Ectodermal cell (in vitro differentiated cells): Measurements from ENCODE around the gene PPP2R5C.

ENCODE experiments used
- H3K27ac ChIP-seq: 2 replicates; pipeline ENCODE4 v1.7.0; 2013; ENCODE audit warnings: mild to moderate bottlenecking, low read depth, low read length; ENCODE audit not compliant: insufficient read depth, poor library complexity, severe bottlenecking
- H3K27me3 ChIP-seq: 2 replicates; pipeline ENCODE4 v1.7.0; 2013; ENCODE audit warnings: mild to moderate bottlenecking, low read length; ENCODE audit not compliant: insufficient read depth, control insufficient read depth, poor library complexity, severe bottlenecking
- H3K36me3 ChIP-seq: one replicate; pipeline ENCODE4 v1.7.0; 2013; ENCODE audit warnings: low read length; ENCODE audit not compliant: control insufficient read depth, insufficient read depth
- H3K4me1 ChIP-seq: one replicate; pipeline ENCODE4 v1.7.0; 2013; ENCODE audit warnings: low read length; ENCODE audit not compliant: control insufficient read depth, insufficient read depth
- H3K4me3 ChIP-seq: 2 replicates; pipeline ENCODE4 v1.7.0; 2013; ENCODE audit warnings: low read depth, low read length, control low read depth; ENCODE audit not compliant: insufficient read depth
- H3K9me3 ChIP-seq: 2 replicates; pipeline ENCODE4 v1.7.0; 2013; ENCODE audit warnings: mild to moderate bottlenecking, low read length, moderate library complexity; ENCODE audit not compliant: control insufficient read depth
- WGBS, 2 experiments: methylation state at CpG; one replicate each; pipeline ENCODE4 v1.1.7; 2013; ENCODE audit warnings: missing lambda C conversion rate in 2 of 2; 5-methylcytosine and 5-hydroxymethylcytosine counted together

PPP2R5C gene

GRCh38 chr14:101873991-101874390, 112.5 kb downstream of the PPP2R5C start:
- WGBS, 2 experiments, result 96 to 100% methylated on average over 2 of the region's 4 CpGs
- no peak overlapping the region for H3K4me3 ChIP-seq
- peaks cover 9% of the 10 kb centered on the region for H3K4me1 ChIP-seq
- H3K36me3 ChIP-seq, result no peaks in the 10 kb centered on the region
- no peak overlapping the region for H3K27ac ChIP-seq
- no peaks in the 10 kb centered on the region for H3K9me3 ChIP-seq
- no peaks in the 10 kb centered on the region for H3K27me3 ChIP-seq

- Histone ChIP-seq H3K27me3 (no peaks in the 10 kb centered on the region), H3K27ac (no peak overlapping the region), H3K36me3 (no peaks in the 10 kb centered on the region), H3K4me1 (peaks cover 9% of the 10 kb centered on the region), H3K4me3 (no peak overlapping the region), H3K9me3 (no peaks in the 10 kb centered on the region)
- WGBS, 2 experiments, result 91 to 93% methylated on average over 7 to 8 of the region's 8 CpGs
These were observed 113.7 kb downstream of the PPP2R5C start for GRCh38 chr14:101875041-101875726.

GRCh38 chr14:101875727-101876554, 114.4 kb downstream of the PPP2R5C start:
- Histone ChIP-seq H3K36me3 (no peaks in the 10 kb centered on the region), H3K4me1 (peaks cover 9% of the 10 kb centered on the region), H3K9me3 (no peaks in the 10 kb centered on the region), H3K27ac (no peak overlapping the region), H3K27me3 (no peaks in the 10 kb centered on the region), H3K4me3 (no peak overlapping the region)
- WGBS, 2 experiments, result 86 to 91% methylated on average over 5 to 8 of the region's 8 CpGs

- 97% methylated on average over 8 of the region's 8 CpGs for WGBS, 2 experiments
- no peak overlapping the region for H3K4me3 ChIP-seq
- H3K27me3 ChIP-seq, result no peaks in the 10 kb centered on the region
- peaks cover 9% of the 10 kb centered on the region for H3K4me1 ChIP-seq
- H3K27ac ChIP-seq, result no peak overlapping the region
- no peaks in the 10 kb centered on the region for H3K9me3 ChIP-seq
- H3K36me3 ChIP-seq, result no peaks in the 10 kb centered on the region
These were observed 115.0 kb downstream of the PPP2R5C start for GRCh38 chr14:101876555-101876938.

- no peaks in the 10 kb centered on the region for H3K27me3 ChIP-seq
- H3K36me3 ChIP-seq, result no peaks in the 10 kb centered on the region
- WGBS, 2 experiments, result 84 to 87% methylated on average over 7 of the region's 7 CpGs
- no peak overlapping the region for H3K4me3 ChIP-seq
- H3K9me3 ChIP-seq, result no peaks in the 10 kb centered on the region
- H3K27ac ChIP-seq, result no peak overlapping the region
- H3K4me1 ChIP-seq, result peaks cover 9% of the 10 kb centered on the region
These were observed 116.3 kb downstream of the PPP2R5C start for GRCh38 chr14:101877766-101878165.

GRCh38 chr14:101878211-101878821, 116.8 kb downstream of the PPP2R5C start:
- 96 to 98% methylated on average over 9 of the region's 9 CpGs for WGBS, 2 experiments
- Histone ChIP-seq H3K9me3 (no peaks in the 10 kb centered on the region), H3K4me3 (no peak overlapping the region), H3K4me1 (peaks cover 9% of the 10 kb centered on the region), H3K27ac (no peak overlapping the region), H3K36me3 (peaks cover 1% of the 10 kb centered on the region), H3K27me3 (no peaks in the 10 kb centered on the region)

- Histone ChIP-seq H3K36me3 (peaks cover 4% of the 10 kb centered on the region), H3K27me3 (no peaks in the 10 kb centered on the region), H3K9me3 (no peaks in the 10 kb centered on the region), H3K27ac (no peak overlapping the region), H3K4me3 (no peak overlapping the region), H3K4me1 (peaks cover 9% of the 10 kb centered on the region)
- WGBS, 2 experiments, result 84 to 86% methylated on average over 18 of the region's 18 CpGs
These were observed 117.5 kb downstream of the PPP2R5C start for GRCh38 chr14:101878822-101879528.

GRCh38 chr14:101879529-101880336, 118.2 kb downstream of the PPP2R5C start:
- peaks cover 9% of the 10 kb centered on the region for H3K4me1 ChIP-seq
- H3K27ac ChIP-seq, result no peak overlapping the region
- H3K9me3 ChIP-seq, result no peaks in the 10 kb centered on the region
- WGBS, 2 experiments, result 95 to 97% methylated on average over 15 of the region's 15 CpGs
- H3K4me3 ChIP-seq, result no peak overlapping the region
- H3K27me3 ChIP-seq, result no peaks in the 10 kb centered on the region
- peaks cover 6% of the 10 kb centered on the region for H3K36me3 ChIP-seq

- H3K36me3 ChIP-seq, result peaks cover 15% of the 10 kb centered on the region
- 94 to 95% methylated on average over 11 of the region's 11 CpGs for WGBS, 2 experiments
These were observed 119.9 kb downstream of the PPP2R5C start for GRCh38 chr14:101881426-101881825.

More at GRCh38 chr14:101881426-101881825, 119.9 kb downstream of the PPP2R5C start:
- no peak overlapping the region for H3K27ac ChIP-seq
- H3K4me3 ChIP-seq, result no peak overlapping the region
- no peaks in the 10 kb centered on the region for H3K4me1 ChIP-seq
- no peaks in the 10 kb centered on the region for H3K27me3 ChIP-seq
- no peaks in the 10 kb centered on the region for H3K9me3 ChIP-seq
